H1 (cell line): ENCODE results near the gene ISLR2. TPM values are rescaled to one million over a fixed set of nuclear protein-coding genes. Genes with fewer than 3 reads are reported as not detected.

Experiments
- ASH2L ChIP-seq: fragments of 200-600, 300-600 bp; sonication (generic); IDR thresholded peaks from one replicate; pipeline ENCODE4 v1.7.1; 2017; ENCODE audit warnings: low read length
- CBX8 ChIP-seq: fragments of 300-800, 300-1000 bp; sonication (generic); IDR thresholded peaks from 2 replicates; pipeline ENCODE4 v1.7.1; 2016; ENCODE audit warnings: low read depth, low read length, borderline replicate concordance
- CHD2 ChIP-seq: IDR thresholded peaks from 2 replicates; pipeline ENCODE4 v1.6.1; 2012; ENCODE audit warnings: low read length, improper control_type of control experiment
- EZH2 ChIP-seq: fragments of 200-600 bp; sonication (generic); IDR thresholded peaks from 2 replicates; pipeline ENCODE4 v1.7.1; 2012; ENCODE audit warnings: low read depth, mild to moderate bottlenecking, moderate library complexity, low read length, inconsistent platforms; ENCODE audit not compliant: severe bottlenecking
- FOSL1 ChIP-seq: IDR thresholded peaks from 2 replicates; pipeline ENCODE4 v1.6.1; 2011; ENCODE audit warnings: mild to moderate bottlenecking, low read depth, low read length, moderate library complexity; ENCODE audit not compliant: insufficient read depth
- GABPA ChIP-seq: IDR thresholded peaks from 2 replicates; pipeline ENCODE4 v1.6.1; 2011; ENCODE audit warnings: mild to moderate bottlenecking, low read length, moderate library complexity, borderline replicate concordance; ENCODE audit not compliant: insufficient read depth
- GTF2F1 ChIP-seq: IDR thresholded peaks from 2 replicates; pipeline ENCODE4 v1.6.1; 2012; ENCODE audit warnings: low read depth, low read length, improper control_type of control experiment, borderline replicate concordance
- HDAC2 ChIP-seq, 2 experiments: fragments of 300-600 bp in 1 of 2; sonication (generic) in 1 of 2; IDR thresholded peaks; 2 replicates each; pipeline ENCODE4 v1.6.1; 2011 to 2012; ENCODE audit warnings: low read depth in 2 of 2, low read length in 2 of 2, mild to moderate bottlenecking in 2 of 2, moderate library complexity in 2 of 2, borderline replicate concordance in 1 of 2, inconsistent platforms in 1 of 2
- KDM4A ChIP-seq: IDR thresholded peaks from one replicate; pipeline ENCODE4 v1.7.1; 2012; ENCODE audit warnings: low read depth, mild to moderate bottlenecking, moderate library complexity, low read length, inconsistent platforms; ENCODE audit not compliant: severe bottlenecking
- POLR2A ChIP-seq, 2 experiments: IDR thresholded peaks; 1 replicate in 1 of 2; 2 replicates in 1 of 2; pipeline ENCODE4 v1.6.1; 2011; ENCODE audit warnings: low read depth in 2 of 2, low read length in 2 of 2, mild to moderate bottlenecking in 2 of 2; ENCODE audit errors: control extremely low read depth in 1 of 2
- POLR2AphosphoS5 ChIP-seq: IDR thresholded peaks from 2 replicates; pipeline ENCODE4 v1.6.1; 2011; ENCODE audit warnings: low read depth, low read length
- POU5F1 ChIP-seq: IDR thresholded peaks from 2 replicates; pipeline ENCODE4 v1.6.1; 2011; ENCODE audit warnings: low read depth, mild to moderate bottlenecking, low read length, moderate library complexity
- RBBP5 ChIP-seq: IDR thresholded peaks from 2 replicates; pipeline ENCODE4 v1.7.1; 2012; ENCODE audit warnings: low read depth, mild to moderate bottlenecking, inconsistent platforms, low read length, moderate library complexity, borderline replicate concordance
- RNF2 ChIP-seq: fragments of 200-900, 300-1000 bp; sonication (generic); IDR thresholded peaks from 2 replicates; pipeline ENCODE4 v1.7.1; 2016; ENCODE audit warnings: borderline replicate concordance, low read depth, mild to moderate bottlenecking, antibody characterized with exemption, low read length; ENCODE audit not compliant: poor library complexity, severe bottlenecking; ENCODE audit errors: missing control alignments
- SIN3A ChIP-seq, 2 experiments: IDR thresholded peaks in 1 of 2; conservative IDR thresholded peaks in 1 of 2; 2 replicates each; pipeline ENCODE4 v1.6.1; 2011 to 2012; ENCODE audit warnings: low read length in 2 of 2, improper control_type of control experiment in 1 of 2, low read depth in 1 of 2, mild to moderate bottlenecking in 1 of 2
- SP2 ChIP-seq: IDR thresholded peaks from 2 replicates; pipeline ENCODE4 v1.6.1; 2012; ENCODE audit warnings: mild to moderate bottlenecking, low read length, inconsistent platforms
- SRF ChIP-seq: IDR thresholded peaks from 2 replicates; pipeline ENCODE4 v1.6.1; 2011; ENCODE audit warnings: mild to moderate bottlenecking, low read depth, low read length, moderate library complexity
- SUZ12 ChIP-seq: fragments of 200-600 bp; sonication (generic); IDR thresholded peaks from 2 replicates; pipeline ENCODE4 v1.6.1; 2012; ENCODE audit warnings: mild to moderate bottlenecking, inconsistent platforms, low read length, moderate library complexity, mixed read lengths
- TAF1 ChIP-seq: IDR thresholded peaks from 2 replicates; pipeline ENCODE4 v1.6.1; 2011; ENCODE audit warnings: mild to moderate bottlenecking, low read depth, low read length
- TBP ChIP-seq: IDR thresholded peaks from 2 replicates; pipeline ENCODE4 v1.6.1; 2011; ENCODE audit warnings: low read depth, low read length, improper control_type of control experiment
- polyA plus RNA-seq, 7 experiments: library from polyadenylated mRNA; depleted of rRNA in 3 of 7; stranded (reverse) in 5 of 7; unstranded in 2 of 7; fragments of >200 nt in 5 of 7; fragments of 200-250 nt in 2 of 7; gene quantifications; 1 replicate in 5 of 7; 2 replicates in 1 of 7; 4 replicates in 1 of 7; pipeline versions ENCODE4 v1.2.1 to v1.2.3, GENCODE V29; 2011 to 2013; ENCODE audit warnings: missing spikeins in 2 of 7, mixed read lengths in 2 of 7
- total RNA-seq: library from RNA; stranded (reverse); fragmentation: NEBNext Ultra II Directional; extraction: Animal tissue kit (Norgen Biotek cat#: 25700); gene quantifications from 2 replicates; pipeline ENCODE4 v1.2.1, GENCODE V29; 2021
- TF ChIP-seq, protein P1 (sequence below): IDR thresholded peaks from 2 replicates; pipeline ENCODE4 v1.6.1; 2011; ENCODE audit warnings: low read length, improper control_type of control experiment
- TF ChIP-seq, protein P2 (sequence below): IDR thresholded peaks from 2 replicates; pipeline ENCODE4 v1.6.1; 2012; ENCODE audit warnings: low read length, inconsistent platforms

The ISLR2 gene
- total and polyA plus RNA-seq, 2 of the 8 experiments (the other 6 are each of a cell fraction or from before 2014, with no cell fraction given): 0.47 to 0.58 TPM

DNA sequence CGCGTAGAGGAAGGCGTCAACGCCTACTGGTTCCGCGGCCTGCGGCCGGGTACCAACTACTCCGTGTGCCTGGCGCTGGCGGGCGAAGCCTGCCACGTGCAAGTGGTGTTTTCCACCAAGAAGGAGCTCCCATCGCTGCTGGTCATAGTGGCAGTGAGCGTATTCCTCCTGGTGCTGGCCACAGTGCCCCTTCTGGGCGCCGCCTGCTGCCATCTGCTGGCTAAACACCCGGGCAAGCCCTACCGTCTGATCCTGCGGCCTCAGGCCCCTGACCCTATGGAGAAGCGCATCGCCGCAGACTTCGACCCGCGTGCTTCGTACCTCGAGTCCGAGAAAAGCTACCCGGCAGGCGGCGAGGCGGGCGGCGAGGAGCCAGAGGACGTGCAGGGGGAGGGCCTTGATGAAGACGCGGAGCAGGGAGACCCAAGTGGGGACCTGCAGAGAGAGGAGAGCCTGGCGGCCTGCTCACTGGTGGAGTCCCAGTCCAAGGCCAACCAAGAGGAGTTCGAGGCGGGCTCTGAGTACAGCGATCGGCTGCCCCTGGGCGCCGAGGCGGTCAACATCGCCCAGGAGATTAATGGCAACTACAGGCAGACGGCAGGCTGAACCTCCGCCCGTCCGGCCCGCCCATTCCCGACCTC lies 4.1 kb downstream of the ISLR2 start (continued):
- TF ChIP-seq, protein P1, sequence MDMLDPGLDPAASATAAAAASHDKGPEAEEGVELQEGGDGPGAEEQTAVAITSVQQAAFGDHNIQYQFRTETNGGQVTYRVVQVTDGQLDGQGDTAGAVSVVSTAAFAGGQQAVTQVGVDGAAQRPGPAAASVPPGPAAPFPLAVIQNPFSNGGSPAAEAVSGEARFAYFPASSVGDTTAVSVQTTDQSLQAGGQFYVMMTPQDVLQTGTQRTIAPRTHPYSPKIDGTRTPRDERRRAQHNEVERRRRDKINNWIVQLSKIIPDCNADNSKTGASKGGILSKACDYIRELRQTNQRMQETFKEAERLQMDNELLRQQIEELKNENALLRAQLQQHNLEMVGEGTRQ: no peak
- TF ChIP-seq SUZ12: peak; percentile 44
- no peak for TF ChIP-seq POU5F1
- TF ChIP-seq SIN3A (conservative IDR thresholded peaks at IDR 0.05 in 1 of 2, IDR thresholded peaks at IDR 0.05 in 1 of 2; ENCODE audit: low read depth in 1 of 2, low read length in 2 of 2): no peak
- TF ChIP-seq GTF2F1: no peak
- no peak for TF ChIP-seq CHD2
- TF ChIP-seq GABPA: no peak
- no peak for TF ChIP-seq TAF1
- peak; percentile 87 for TF ChIP-seq EZH2
- TF ChIP-seq ASH2L: peak; percentile 31
- TF ChIP-seq SRF: no peak
- TF ChIP-seq, protein P2, sequence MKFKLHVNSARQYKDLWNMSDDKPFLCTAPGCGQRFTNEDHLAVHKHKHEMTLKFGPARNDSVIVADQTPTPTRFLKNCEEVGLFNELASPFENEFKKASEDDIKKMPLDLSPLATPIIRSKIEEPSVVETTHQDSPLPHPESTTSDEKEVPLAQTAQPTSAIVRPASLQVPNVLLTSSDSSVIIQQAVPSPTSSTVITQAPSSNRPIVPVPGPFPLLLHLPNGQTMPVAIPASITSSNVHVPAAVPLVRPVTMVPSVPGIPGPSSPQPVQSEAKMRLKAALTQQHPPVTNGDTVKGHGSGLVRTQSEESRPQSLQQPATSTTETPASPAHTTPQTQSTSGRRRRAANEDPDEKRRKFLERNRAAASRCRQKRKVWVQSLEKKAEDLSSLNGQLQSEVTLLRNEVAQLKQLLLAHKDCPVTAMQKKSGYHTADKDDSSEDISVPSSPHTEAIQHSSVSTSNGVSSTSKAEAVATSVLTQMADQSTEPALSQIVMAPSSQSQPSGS: no peak
- TF ChIP-seq POLR2A (IDR thresholded peaks at IDR 0.05; ENCODE audit: control extremely low read depth in 1 of 2, low read depth in 2 of 2, low read length in 2 of 2): no peak
- no peak for TF ChIP-seq RBBP5
- no peak for TF ChIP-seq FOSL1
- no peak for TF ChIP-seq SP2
- TF ChIP-seq KDM4A: peak; percentile 47
- no peak for TF ChIP-seq CBX8
- no peak for TF ChIP-seq POLR2AphosphoS5
- peak in 1 of 2 experiments; percentile 56; a peak in 1 of 4 replicates for TF ChIP-seq HDAC2 (IDR thresholded peaks at IDR 0.05; ENCODE audit: borderline replicate concordance in 1 of 2, low read depth in 2 of 2, low read length in 2 of 2)
- TF ChIP-seq RNF2: peak; percentile 13
- no peak for TF ChIP-seq TBP
